Measurements from ENCODE around the gene TCTA.

TCTA gene

DNA sequence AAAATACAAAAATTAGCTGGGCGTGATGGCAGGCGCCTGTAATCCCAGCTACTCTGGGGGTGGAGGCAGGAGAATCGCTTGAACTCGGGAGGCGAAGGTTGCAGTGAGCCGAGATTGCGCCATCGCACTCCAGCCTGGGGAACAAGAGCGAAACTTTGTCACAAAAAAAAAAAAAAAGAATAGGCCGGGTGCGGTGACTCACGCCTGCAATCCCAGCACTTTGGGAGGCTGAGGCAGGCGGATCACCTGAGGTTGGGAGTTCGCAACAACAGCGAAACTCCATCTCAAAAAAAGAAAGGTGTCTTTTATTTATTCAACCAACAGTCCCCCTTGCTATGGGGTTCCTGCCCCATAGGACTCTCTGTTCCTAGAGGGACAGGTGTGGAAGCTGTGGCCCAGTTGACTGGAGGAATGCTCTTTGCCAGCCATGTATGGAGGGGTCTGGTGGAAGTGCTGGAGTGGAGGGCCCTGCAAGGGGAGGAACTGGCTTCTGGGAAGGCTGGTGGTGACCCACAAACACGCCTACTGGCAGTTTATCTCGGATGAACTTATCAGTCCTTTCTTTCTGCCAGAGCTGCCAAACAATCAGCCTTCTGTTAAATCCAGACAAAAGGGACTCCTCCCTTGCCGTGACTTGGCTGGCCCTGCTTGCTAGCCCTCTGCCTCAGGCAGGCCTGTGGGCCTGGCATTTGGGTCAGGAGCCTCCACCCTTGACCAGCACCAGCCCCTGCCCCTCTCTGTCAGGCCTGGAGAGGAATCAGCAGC lies 53.2 kb downstream of the TCTA start:
- no peak for TF ChIP-seq CTCF (IDR thresholded peaks at IDR 0.05; ENCODE audit: extremely low read depth, missing control alignments)
- no peak for DNase-seq (ENCODE audit: low spot score)
